ENCODE data around the gene RHOU. TPM values are rescaled to one million over a fixed set of nuclear protein-coding genes. Genes with fewer than 3 reads are reported as not detected.

The RHOU gene
- total RNA-seq, 1 experiment from 2014 or later = 1.2 TPM

DNA sequence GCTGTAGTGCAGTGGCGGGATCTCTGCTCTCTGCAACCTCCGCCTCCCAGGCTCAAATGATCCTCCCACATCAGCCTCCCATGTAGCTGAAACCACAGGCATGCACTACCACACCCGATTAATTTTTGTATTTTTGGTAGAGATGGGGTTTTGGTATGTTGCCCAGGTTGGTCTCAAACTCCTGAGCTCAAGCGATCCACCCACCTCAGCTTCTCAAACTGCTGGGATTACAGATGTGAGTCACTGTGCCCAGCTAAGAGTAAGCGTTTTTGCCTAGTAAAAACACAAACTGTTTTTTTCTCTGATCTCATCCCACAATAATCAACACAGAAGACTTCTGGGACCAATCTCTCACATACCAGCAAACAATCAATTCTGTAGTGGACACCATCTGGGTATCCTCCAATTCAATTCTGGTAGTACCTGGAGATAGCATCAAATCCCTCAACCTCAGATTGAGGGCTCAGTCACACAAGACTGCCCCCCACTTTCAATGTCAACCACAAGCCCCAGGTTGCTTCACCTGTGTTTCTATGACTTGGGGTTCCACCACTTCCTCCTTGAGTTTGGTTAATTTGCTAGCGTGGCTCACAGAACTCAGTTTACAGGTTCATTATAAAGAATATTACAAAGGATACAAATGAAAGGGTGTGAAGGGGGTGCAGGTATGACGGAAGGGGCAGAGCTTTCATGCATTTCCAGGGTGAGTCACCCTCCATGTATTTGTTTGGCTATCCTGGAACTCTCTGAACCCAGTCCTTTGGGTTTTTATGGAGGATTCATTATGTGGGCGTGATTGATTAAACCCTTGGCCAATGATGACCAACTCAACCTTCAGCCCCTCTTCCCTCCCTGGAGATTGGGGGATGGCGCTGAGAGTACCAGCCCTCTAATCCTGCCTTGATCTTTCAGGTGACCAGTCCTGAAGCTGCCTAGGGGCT, 40.0 kb upstream of the RHOU start:
- no peak overlapping the region for H3K27ac ChIP-seq (ENCODE audit: low read depth, low read length, poor library complexity, severe bottlenecking)
- no peaks in the 10 kb centered on the region for H3K36me3 ChIP-seq (ENCODE audit: insufficient read depth, low read length, poor library complexity, severe bottlenecking)
- no TSS peak for BruUV-seq (replicated peaks)
- no peak overlapping the region for H3K4me3 ChIP-seq (ENCODE audit: low read depth, low read length, poor library complexity, severe bottlenecking)
- no peak for DNase-seq (ENCODE audit: low spot score)
- ChIA-PET POLR2A (ENCODE audit: low non-redundant PET) (no interaction called here), CTCF (no interaction called here)
- no peaks in the 10 kb centered on the region for H3K27me3 ChIP-seq (replicated peaks; ENCODE audit: insufficient read depth, low read depth, low read length, poor library complexity)
- intact Hi-C loops (cut with micrococcal nuclease; ENCODE audit: unreplicated experiment) = no loop called here
- no peak for TF ChIP-seq EZH2 (IDR thresholded peaks at IDR 0.05; ENCODE audit: borderline replicate concordance, low read depth, low read length, poor library complexity, severe bottlenecking)
- TF ChIP-seq, protein P1, sequence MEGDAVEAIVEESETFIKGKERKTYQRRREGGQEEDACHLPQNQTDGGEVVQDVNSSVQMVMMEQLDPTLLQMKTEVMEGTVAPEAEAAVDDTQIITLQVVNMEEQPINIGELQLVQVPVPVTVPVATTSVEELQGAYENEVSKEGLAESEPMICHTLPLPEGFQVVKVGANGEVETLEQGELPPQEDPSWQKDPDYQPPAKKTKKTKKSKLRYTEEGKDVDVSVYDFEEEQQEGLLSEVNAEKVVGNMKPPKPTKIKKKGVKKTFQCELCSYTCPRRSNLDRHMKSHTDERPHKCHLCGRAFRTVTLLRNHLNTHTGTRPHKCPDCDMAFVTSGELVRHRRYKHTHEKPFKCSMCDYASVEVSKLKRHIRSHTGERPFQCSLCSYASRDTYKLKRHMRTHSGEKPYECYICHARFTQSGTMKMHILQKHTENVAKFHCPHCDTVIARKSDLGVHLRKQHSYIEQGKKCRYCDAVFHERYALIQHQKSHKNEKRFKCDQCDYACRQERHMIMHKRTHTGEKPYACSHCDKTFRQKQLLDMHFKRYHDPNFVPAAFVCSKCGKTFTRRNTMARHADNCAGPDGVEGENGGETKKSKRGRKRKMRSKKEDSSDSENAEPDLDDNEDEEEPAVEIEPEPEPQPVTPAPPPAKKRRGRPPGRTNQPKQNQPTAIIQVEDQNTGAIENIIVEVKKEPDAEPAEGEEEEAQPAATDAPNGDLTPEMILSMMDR (conservative IDR thresholded peaks at IDR 0.05; ENCODE audit: low read depth, low read length) = no peak
- no peaks in the 10 kb centered on the region for H3K9me3 ChIP-seq (ENCODE audit: low read depth, low read length, poor library complexity, severe bottlenecking)
- H3K4me1 ChIP-seq (ENCODE audit: insufficient read depth, low read length, poor library complexity, severe bottlenecking) = no peaks in the 10 kb centered on the region

DNA sequence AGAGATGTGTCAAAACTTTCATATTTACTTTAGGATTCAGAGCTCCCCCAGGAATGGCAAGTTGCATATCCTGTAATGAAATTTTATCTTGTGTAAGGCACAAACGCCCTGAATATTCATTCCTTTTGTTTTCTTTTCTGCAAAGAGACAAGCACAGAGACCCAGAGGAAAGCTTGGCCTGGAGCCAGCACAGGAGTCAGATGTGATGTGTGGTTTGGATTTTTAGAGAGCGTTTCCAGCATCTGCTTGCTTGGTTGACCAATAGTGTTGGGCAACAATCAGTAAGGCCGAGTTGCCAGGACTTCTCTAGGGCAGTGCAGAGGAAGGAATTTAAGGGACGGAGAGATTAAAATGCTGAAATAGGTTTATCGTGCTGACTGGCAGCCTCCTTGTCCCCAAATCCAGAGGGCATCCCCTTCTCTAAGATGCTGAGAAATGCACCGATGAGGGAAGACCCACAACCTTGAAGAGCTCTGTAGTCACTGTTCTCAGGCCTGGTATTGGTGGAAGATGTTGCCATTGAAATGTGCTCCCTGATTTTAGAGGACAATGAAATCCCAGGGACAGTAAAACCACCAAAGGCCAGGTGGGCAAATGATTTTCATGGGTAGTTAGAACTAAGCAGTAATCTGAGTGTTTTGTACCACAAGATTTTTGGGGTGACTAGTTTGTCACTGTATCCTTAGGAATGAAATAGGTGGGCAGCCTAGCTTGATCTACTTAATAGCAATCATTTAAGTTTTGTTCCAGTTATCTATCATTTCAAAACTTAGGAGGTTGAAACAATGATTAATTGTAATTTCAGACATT, 37.9 kb upstream of the RHOU start:
- intact Hi-C loops (cut with micrococcal nuclease; ENCODE audit: unreplicated experiment) = no loop called here
- H3K4me1 ChIP-seq (ENCODE audit: insufficient read depth, low read length, poor library complexity, severe bottlenecking) = no peaks in the 10 kb centered on the region
- TF ChIP-seq, protein P1 (conservative IDR thresholded peaks at IDR 0.05; ENCODE audit: low read depth, low read length) = no peak
- TF ChIP-seq EZH2 (IDR thresholded peaks at IDR 0.05; ENCODE audit: borderline replicate concordance, low read depth, low read length, poor library complexity, severe bottlenecking) = no peak
- CTCF ChIA-PET = no interaction called here
- no TSS peak for BruUV-seq (replicated peaks)
- no peak overlapping the region for H3K27ac ChIP-seq (ENCODE audit: low read depth, low read length, poor library complexity, severe bottlenecking)
- DNase-seq (ENCODE audit: low spot score) = peak; percentile 21
- no peak overlapping the region for H3K4me3 ChIP-seq (ENCODE audit: low read depth, low read length, poor library complexity, severe bottlenecking)
- no peaks in the 10 kb centered on the region for H3K36me3 ChIP-seq (ENCODE audit: insufficient read depth, low read length, poor library complexity, severe bottlenecking)
- no peaks in the 10 kb centered on the region for H3K27me3 ChIP-seq (replicated peaks; ENCODE audit: insufficient read depth, low read depth, low read length, poor library complexity)
- H3K9me3 ChIP-seq (ENCODE audit: low read depth, low read length, poor library complexity, severe bottlenecking) = no peaks in the 10 kb centered on the region
- POLR2A ChIA-PET (ENCODE audit: low non-redundant PET) = no interaction called here

DNA sequence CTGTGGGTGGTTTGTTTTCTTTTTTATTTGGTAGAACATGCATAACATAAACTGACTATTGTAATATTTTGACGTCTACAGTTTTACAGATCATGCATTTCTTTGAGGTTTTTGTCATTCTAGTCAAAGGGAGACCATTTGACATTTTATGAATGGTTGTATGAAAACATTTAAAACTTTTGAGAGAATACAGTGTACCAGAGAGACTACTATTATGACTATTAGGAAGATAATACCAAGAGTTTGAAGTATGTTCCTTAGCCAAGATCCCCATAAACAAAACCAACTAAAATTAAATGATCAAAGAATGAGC, 37.3 kb upstream of the RHOU start:
- ChIA-PET CTCF (no interaction called here), POLR2A (ENCODE audit: low non-redundant PET) (no interaction called here)
- intact Hi-C loops (cut with micrococcal nuclease; ENCODE audit: unreplicated experiment) = no loop called here
- Histone ChIP-seq H3K4me1 (ENCODE audit: insufficient read depth, low read length, poor library complexity, severe bottlenecking) (no peaks in the 10 kb centered on the region), H3K4me3 (ENCODE audit: low read depth, low read length, poor library complexity, severe bottlenecking) (no peak overlapping the region), H3K27me3 (replicated peaks; ENCODE audit: insufficient read depth, low read depth, low read length, poor library complexity) (no peaks in the 10 kb centered on the region), H3K27ac (ENCODE audit: low read depth, low read length, poor library complexity, severe bottlenecking) (no peak overlapping the region), H3K36me3 (ENCODE audit: insufficient read depth, low read length, poor library complexity, severe bottlenecking) (no peaks in the 10 kb centered on the region), H3K9me3 (ENCODE audit: low read depth, low read length, poor library complexity, severe bottlenecking) (no peaks in the 10 kb centered on the region)
- no TSS peak for BruUV-seq (replicated peaks)
- DNase-seq (ENCODE audit: low spot score) = no peak
- TF ChIP-seq, protein P1 (conservative IDR thresholded peaks at IDR 0.05; ENCODE audit: low read depth, low read length) = no peak
- TF ChIP-seq EZH2 (IDR thresholded peaks at IDR 0.05; ENCODE audit: borderline replicate concordance, low read depth, low read length, poor library complexity, severe bottlenecking) = no peak

Data from A673 (cell line).